Fibroblast of lung (primary cell): Measurements from ENCODE around the gene KRTAP16-1.

ENCODE experiments used
- EZH2 ChIP-seq: IDR thresholded peaks from 2 replicates; pipeline ENCODE4 v1.5.1; 2012; ENCODE audit warnings: low read length, control low read depth, mild to moderate bottlenecking; ENCODE audit errors: missing control alignments
- TF ChIP-seq, protein P1 (sequence below), 2 donors: IDR thresholded peaks in 1 of 2; conservative IDR thresholded peaks in 1 of 2; 1 replicate in 1 of 2; 2 replicates in 1 of 2; pipeline ENCODE4 v1.5.1; 2011 to 2012; ENCODE audit warnings: low read length in 2 of 2, control low read depth in 1 of 2, inconsistent platforms in 1 of 2, low read depth in 1 of 2, mild to moderate bottlenecking in 1 of 2

DNA sequence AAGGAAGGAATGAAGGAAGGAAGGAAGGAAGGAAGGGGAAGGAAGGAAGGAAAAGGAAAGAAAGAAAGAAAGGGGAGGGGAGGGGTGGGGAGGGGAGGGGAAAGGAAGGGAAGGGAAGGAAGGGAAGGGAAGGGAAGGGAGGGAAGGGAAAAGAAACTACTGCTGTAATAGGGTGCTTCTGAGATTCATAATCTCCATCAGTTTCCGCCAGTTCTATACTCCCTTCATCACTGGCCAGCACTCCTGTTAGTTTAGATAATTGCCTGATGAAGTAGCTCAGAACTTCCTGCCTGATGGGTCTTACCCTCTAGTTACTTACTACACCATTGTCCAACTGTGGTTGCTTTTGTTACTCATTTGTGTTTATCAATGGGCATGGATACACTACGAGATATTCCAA lies 45.9 kb downstream of the KRTAP16-1 start:
- TF ChIP-seq, protein P1, sequence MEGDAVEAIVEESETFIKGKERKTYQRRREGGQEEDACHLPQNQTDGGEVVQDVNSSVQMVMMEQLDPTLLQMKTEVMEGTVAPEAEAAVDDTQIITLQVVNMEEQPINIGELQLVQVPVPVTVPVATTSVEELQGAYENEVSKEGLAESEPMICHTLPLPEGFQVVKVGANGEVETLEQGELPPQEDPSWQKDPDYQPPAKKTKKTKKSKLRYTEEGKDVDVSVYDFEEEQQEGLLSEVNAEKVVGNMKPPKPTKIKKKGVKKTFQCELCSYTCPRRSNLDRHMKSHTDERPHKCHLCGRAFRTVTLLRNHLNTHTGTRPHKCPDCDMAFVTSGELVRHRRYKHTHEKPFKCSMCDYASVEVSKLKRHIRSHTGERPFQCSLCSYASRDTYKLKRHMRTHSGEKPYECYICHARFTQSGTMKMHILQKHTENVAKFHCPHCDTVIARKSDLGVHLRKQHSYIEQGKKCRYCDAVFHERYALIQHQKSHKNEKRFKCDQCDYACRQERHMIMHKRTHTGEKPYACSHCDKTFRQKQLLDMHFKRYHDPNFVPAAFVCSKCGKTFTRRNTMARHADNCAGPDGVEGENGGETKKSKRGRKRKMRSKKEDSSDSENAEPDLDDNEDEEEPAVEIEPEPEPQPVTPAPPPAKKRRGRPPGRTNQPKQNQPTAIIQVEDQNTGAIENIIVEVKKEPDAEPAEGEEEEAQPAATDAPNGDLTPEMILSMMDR (conservative IDR thresholded peaks at IDR 0.05 in 1 of 2, IDR thresholded peaks at IDR 0.05 in 1 of 2; ENCODE audit: low read depth in 1 of 2, low read length in 2 of 2) = no peak
- no peak for TF ChIP-seq EZH2
